GM19468 (cell line): ENCODE measurements around the gene STXBP1.
"Not testable (repeated sequence)": the region's sequence is repeated elsewhere in the genome, so short reads cannot be mapped to it uniquely, and the experiment has no call there.

Experiments
- ATAC-seq: cut with Tn5 transposase; IDR thresholded peaks from one replicate; pipeline ENCODE4 v1.9.1; 2021; ENCODE audit warnings: mild to moderate bottlenecking, moderate library complexity, moderate number of reproducible peaks; ENCODE audit not compliant: unreplicated experiment; ENCODE audit errors: extremely low read depth

The STXBP1 gene

GRCh38 chr9:127575875-127576778 is 36.0 kb upstream of the STXBP1 start:
- no peak for ATAC-seq

DNA sequence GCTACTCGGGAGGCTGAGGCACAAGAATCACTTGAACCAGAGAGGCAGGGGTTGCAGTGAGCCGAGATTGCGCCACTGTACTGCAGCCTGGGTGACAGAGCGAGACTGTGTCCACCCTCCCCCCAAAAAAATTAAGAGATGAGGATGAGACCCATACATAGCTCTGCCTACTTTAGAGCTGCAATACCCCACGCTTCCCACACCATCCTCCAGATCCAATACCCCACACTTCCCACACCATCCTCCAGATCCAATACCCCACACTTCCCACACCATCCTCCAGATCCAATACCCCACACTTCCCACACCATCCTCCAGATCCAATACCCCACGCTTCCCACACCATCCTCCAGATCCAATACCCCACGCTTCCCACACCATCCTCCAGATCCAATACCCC is 34.9 kb upstream of the STXBP1 start:
- ATAC-seq: not testable (repeated sequence)

GRCh38 chr9:127578627-127578951 is 33.5 kb upstream of the STXBP1 start:
- no peak for ATAC-seq

DNA sequence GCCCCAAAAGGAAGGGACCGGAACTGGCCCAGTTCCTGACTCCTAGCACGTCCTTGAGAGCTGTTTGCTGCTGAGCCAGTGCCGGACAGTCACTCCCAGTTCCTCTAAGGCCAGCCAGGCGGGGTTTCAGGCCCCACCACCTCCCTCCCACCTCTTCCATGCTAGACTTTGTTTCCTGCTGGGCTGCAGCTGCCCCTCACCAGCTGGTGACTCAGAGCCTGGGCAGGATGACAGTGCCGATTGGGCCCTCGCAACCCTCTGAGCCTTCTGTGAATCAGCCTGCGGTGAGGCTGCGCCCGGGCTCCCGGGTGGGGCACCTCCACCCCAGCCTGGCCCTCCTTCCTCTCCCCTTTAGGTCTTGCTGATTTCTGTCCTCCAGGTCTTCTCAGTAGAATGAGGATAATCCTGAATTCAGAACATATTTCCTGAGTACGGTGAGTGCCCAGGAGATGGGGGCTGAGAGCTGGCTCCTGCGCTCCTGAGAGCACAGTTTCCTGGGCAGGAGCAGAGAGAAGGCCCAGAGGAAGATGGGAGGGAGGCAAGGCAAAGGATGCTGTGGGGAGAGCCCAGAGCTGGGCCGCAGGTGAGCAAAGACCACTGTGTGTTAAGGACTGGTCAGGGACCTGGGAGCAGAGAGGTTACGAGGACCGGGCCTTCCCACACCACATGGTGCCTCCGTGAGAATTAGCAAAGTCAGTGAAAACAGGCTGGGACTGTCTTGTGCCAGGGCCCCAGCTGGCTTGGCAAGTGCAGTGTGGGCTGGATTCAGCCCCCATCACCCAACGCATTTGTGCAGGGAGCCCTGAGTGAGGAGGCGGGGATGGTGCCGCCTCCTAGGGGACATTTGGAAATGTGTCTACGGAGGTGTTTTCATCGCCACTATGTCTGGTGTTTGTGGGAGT is 32.9 kb upstream of the STXBP1 start:
- no peak for ATAC-seq

DNA sequence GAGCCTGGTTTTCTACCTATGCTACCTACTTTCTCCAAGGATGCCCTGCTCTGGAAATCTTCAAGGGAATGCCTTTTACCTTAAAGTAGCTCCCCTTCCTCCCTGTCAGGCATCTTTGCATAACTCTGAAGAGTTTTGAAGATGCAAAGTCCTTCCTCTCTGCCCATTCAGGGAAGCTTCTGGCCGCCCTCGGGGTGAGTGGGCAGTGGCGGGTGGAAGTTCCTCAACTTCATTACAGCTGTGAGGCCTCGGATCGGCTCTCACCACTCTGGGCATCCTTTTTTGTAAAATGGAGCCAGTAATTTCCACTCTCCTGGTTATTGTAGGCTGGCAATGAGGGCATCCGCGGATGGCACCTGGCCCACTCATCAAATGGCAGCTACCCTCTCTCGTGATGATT is 31.7 kb upstream of the STXBP1 start:
- no peak for ATAC-seq

DNA sequence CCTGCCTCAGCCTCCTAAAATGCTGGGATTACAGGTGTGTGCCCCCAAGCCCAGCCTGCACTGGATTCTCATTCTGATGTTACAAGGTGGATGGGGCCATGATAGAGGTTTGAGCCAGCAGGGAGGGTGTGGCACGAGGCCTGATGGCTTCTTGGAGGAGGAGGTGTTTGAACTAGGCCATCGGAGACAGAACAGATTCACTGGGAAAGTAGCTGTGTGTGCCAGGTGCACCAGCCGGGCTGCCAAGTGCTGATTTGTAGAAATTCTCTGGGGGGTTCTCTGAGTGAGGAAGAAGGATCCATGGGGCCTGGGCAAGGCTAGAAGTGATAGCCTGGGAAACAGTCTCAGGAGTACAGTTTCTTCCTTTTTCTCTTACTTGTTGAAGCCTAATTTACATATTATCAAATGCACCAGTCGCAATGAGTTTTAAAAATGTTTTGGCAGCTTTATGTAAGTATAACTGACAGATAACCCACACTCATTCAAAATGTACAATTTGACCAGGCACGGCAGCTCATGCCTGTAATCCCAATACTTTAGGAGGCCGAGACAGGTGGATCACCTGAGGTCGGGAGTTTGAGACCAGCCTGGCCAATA is 31.1 kb upstream of the STXBP1 start:
- ATAC-seq: no peak

DNA sequence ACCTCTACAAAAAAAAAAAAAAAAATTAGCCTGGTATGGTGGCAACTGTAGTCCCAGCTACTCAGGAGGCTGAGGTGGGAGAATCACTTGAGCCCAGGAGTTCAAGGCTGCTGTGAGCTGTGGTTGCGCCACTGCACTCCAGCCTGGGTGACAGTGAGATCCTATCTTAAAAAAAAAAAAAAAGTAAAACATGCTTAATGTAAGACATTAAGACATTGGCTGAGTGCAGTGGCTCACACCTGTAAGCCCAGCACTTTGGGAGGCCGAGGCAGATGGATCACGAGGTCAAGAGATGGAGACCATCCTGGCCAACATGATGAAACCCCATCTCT is 27.6 kb upstream of the STXBP1 start:
- ATAC-seq: not testable (repeated sequence)

DNA sequence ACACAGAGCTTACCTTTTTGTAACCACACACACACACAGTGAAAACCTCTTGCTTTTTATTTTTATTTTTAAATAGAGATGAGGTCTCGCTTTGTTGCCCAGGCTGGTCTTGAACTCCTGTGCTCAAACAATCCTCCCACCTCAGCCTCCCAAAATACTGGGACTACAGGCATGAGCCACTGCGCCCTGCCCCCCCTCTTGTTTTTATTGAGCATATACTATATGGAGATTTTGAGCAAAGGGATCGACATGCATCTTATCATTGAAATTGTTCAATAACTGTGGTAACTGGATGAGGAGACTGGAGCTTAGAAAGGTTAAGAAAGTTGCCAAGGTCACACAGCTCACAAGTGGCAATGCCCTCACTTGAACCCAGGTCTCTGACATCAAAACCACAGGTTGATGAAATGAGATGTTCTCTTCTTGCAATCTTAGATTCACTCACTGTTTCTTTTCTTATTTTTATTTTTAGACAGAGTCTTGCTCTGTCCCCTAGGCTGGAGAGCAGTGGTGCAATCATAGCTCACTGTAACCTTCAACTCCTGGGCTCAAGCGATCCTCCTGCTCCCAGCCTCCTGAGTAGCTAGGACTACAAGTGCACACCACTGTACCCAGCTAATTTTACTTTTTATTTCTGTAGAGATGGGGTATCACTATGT is 26.8 kb upstream of the STXBP1 start:
- ATAC-seq: no peak

DNA sequence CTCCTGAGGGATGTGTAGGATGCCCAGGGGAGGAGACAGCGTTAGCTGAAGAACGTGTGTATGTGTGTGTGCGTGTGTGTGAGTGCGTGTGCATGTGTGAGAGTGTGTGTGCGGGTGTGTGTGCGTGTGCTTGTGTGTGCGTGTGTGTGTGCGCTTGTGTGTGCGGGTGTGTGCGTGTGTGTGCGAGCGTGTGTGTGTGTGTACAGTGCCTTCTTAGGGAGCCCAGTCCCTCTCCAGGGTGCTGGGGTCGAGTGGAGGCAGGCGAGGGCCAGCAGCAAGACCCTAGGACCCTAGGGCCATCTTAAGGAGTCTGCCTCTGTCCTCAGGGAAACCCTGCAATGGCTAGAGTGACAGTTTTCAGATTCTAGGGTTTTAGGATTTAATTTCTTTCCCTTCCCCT is 26.0 kb upstream of the STXBP1 start:
- no peak for ATAC-seq

- ATAC-seq: no peak
Measured at GRCh38 chr9:127586537-127586936, 25.5 kb upstream of the STXBP1 start.

- ATAC-seq: no peak
Measured at GRCh38 chr9:127587966-127588365, 24.1 kb upstream of the STXBP1 start.

DNA sequence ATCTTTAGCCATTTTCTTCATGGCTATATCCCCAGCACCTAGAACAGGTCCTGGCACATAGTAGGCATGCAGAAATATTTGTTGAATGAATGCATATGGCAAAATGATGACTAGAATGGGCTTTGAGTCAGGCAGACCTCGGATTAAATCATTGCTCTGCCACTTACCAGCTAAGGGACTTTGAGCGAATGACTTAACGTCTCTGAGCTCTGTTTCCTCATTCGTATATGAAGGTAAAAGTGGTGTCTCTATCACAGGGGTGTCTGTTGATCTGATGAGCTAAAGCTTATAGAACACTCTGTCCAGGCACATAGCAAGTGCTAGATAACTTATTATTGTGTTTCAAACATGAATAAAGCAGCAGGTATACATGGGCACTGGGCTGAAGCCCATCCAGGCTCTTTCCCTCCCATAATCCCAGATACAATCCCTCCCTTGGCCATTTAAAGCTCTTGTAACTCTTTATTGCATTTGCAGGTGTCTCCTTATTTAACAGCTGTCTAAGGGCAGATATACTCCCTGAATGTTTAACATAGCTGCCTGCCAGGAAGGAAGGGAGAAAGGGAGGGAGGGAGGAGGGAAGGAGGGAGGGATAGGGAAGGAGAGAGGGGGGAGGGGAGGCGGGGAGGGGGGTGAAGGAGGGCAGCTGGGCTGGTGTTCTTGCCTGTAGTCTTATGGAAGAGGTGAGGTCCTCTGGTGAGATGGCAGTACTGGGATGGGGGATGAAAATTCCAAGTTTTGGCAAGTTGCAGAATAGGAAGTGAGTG is 23.2 kb upstream of the STXBP1 start:
- ATAC-seq: no peak

DNA sequence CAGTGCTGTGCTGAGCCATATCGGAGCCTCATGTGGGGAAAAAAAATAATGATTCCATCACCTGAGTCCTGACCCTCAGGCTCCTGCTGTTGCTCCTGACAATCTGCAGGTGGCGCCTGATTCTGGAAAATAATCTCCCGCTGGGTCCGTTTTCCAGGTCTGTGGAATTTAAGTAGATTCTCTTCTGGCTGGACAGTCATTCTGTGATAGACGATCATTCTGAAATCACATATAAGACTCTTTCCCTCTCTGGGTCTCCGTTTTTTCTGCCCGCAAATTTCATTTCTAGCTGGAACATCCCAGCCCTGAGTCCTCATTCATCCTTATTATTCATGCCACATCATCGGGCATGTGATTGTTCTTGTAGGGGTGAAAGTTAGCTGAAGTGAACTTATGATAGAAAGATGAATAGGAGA is 22.1 kb upstream of the STXBP1 start:
- no peak for ATAC-seq

DNA sequence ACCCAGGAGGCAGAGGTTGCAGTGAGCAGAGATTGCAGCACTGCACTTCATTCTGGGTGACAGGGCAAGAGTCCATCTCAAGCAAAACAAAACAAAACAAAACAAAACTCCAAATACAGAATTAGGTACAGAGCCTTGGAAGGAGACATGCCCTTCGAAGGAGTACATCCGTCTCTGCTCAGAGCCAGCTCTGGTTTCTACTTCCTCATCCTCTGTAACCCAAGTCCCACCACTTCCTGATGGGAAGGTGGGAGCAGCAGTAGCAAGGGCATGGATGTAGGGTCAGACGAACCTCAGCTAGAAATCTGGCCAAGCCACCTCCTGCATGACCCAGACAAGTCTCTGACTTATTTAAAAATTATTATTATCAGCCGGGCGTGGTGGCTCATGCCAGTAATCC is 16.5 kb upstream of the STXBP1 start:
- no peak for ATAC-seq

DNA sequence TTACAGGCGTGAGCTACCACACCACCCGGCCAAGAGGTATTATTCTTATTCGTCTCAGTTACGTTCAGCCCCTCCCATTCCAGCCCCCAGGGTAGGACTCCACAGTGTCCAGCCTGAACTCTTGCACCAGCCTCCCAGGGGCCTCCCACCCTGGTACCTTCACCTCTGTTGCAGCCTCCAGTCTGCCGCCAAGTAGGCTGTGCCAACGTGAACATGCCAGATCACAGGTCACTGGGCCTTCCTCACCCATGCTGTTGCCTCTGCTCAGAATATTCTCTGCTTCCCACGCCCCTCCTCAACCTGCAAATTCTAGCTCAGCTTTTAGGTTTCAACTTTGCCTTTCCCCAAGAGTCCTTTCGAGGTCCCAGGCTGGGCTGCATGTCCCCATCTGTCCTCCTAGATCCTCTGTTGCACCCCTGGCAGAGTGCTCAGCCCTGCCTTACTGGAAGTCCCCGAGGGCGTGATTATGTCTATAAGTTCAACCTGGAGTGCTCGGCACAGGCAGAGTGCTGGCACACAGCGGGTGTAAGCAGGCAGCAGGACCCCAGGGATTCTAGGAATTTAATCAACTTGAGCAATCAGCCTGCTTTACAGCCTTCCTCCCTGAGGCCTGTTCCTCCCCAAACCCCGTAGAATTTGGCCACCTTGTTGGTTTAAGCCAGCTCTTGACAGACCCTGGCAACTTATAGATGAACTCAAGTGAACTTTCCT is 13.1 kb upstream of the STXBP1 start:
- ATAC-seq: no peak

- ATAC-seq: no peak
Measured at GRCh38 chr9:127599550-127599891, 12.6 kb upstream of the STXBP1 start.

GRCh38 chr9:127603226-127603625 is 8.9 kb upstream of the STXBP1 start:
- no peak for ATAC-seq

- ATAC-seq: no peak
Measured at GRCh38 chr9:127606043-127606442, 6.0 kb upstream of the STXBP1 start.
